Measurements from ENCODE around the gene TADA3.
A peak's percentile ranks its signal among the peaks of the same experiment; 100 is the strongest.

TADA3 gene

DNA sequence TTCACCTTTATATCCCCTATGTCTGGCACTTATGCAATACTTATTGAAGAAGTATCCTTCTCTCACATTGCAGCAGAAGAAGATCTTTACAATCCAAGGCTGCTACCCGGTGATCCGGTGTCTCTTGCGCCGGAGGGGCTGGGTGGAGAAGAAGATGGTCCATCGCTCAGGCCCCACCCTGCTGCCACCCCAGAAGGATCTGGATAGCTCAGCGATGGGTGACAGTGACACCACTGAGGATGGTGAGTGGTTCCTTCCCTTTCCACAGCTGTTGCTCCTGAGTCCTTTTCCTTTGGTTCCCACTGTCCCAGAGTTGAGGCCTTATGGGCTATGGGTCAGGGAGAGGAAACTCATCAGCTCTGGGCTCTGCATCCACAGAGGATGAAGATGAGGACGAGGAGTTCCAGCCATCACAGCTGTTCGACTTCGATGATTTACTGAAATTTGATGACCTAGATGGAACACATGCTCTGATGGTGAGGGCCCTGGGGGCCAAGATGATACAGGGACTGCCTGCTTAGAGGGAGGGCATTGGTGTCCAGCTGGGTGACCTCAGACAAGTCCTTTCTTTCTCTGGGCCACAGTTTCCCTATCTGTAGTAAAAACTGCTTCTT lies 20.7 kb upstream of the TADA3 start:
- in situ Hi-C loops (cut with HindIII; ENCODE audit: low pct_ligation_motif_present, low pct_unique_long_range_greater_than_20kb, low sequenced_read_pairs), result no loop called here
- no peak for DNase-seq

DNA sequence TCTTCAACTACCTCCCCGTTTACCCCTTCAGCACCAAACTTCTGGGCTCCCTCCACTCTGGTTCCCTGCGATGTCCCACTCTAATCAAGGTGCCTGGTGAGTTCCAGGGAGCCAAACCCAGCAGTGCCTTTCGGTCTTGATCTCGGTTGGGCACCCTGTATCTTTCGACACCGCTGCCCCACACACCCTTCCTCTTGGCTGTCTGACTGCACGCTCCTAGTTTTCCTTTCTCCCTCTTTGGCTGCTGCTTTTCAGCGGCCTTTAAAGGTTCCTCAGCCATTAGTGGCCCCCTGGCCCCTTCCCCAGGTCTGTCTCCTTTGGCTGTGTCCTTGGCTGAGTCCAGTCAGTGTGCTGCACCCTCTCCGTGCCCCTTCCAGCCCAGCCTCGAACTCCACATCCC lies 18.6 kb upstream of the TADA3 start:
- no peak for DNase-seq
- in situ Hi-C loops (cut with HindIII; ENCODE audit: low pct_ligation_motif_present, low pct_unique_long_range_greater_than_20kb, low sequenced_read_pairs), result no loop called here

DNA sequence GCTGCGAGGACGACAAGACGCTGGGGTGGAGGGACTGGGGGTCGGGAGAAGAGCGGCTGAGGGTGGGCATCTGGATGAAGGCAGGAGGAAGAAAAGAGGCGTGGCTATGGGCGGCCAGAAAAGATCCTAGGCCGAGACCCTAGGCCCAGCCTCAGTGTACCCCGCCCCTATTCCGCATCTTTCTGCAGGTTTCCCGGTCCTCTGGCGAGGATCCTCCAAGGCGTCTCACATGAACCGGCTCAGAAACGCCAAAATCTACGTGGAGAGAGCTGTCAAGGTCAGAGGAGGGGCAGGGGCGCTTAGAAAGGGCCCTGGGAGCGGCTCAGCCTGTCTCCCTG lies 18.1 kb upstream of the TADA3 start:
- DNase-seq, result no peak
- in situ Hi-C loops (cut with HindIII; ENCODE audit: low pct_ligation_motif_present, low pct_unique_long_range_greater_than_20kb, low sequenced_read_pairs), result no loop called here

DNA sequence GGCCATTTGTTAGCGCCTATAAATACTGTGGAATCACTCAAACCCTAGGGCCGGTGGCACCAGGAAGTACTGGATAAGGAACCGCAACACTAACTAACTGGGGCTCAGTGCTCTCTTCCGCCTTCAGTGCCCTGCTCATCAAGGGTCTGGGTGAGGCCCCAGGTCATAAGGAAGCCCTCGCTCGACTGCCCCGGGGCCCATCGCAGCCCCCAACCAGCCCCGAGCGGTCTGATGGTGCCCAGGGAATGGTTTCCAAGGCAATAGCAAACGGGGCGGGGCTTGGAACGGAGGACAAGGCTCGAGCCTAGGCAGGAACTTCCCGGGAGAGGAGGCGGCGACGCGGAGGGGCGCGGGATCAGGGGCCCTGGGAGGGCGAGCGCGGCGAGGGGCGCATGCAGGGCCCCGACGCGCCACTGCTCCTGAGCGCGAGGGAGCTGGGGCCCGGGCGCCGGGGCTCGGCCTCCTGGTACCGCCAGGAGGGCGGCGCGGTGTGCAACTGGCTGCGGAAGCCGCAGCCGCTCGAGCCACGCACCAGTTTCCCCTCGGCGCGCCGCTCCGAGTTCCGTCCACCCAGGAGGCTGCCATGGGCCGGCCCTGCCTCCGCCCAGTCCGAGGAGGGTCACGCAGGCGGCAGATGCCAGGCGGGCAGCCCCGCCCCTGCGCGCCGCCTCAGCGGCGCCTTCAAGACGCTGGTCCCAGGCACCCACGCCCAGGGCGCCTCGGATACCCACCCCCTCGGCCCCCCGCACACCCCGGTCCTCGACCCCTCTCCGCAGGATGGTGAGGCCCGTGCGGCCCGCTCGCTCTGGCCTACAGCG lies 17.6 kb upstream of the TADA3 start, which contains the start of gene TTLL3:
TSS of gene TTLL3 (plus strand) at position 648 of the 818 bp plus-strand sequence. CDS start 400 bp downstream, outside the sequence.
- in situ Hi-C loops (cut with HindIII; ENCODE audit: low pct_ligation_motif_present, low pct_unique_long_range_greater_than_20kb, low sequenced_read_pairs), result no loop called here

DNA sequence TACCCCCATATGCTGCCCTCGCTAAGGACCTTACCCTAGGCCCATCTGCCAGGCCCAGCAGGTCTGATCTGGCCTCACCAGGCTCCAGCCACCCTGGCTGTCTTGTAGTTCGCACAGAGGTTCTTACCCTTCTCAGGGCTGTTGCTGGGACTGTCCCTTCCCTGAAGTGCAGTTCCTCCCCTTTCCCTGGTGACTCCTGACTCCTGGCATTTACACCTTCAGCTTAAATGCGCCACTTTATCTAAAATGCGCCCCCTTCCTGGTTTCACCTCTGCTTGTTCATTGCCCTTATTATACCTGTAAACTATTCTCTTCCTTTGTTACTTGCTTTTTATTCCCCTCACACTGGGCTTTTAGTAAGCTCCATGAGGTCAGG lies 17.0 kb upstream of the TADA3 start:
- no peak for DNase-seq
- in situ Hi-C loops (cut with HindIII; ENCODE audit: low pct_ligation_motif_present, low pct_unique_long_range_greater_than_20kb, low sequenced_read_pairs), result no loop called here

More for the DNA sequence above, 17.6 kb upstream of the TADA3 start, which contains the start of gene TTLL3:
- peak; percentile 63 for DNase-seq

DNA sequence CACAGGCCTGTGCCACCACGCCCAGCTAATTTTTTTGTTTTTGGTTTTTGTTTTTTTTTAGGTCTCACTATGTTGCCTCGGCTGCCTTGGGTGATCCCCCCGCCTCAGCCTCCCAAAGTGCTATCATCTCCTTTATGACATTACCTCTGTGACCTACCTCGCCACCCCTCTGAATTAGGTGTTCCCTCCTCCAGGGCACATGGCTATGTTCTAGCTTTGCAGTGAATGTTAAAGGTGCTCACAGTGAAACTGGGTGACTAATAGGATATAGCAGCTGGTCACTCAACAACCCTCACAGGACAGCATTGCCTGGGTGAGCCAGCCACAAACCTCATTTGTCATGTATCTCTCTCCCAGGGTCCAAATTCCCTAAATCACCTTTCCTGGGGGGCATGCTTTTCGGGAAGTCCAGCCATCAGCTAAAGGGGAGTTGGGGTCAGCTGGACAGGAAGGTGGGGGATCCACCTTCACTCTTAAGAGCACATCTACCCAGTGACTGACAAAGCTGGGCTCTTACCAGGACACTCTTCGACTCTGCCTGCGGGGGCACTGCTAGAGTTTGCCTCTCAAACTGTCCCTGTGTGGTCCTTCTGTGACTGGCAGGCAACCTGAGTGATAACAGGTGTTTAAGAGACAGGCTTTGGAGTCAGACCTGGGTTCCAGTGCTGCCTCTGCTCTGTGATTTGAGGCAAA lies 16.2 kb upstream of the TADA3 start:
- DNase-seq, result peak; percentile 51
- in situ Hi-C loops (cut with HindIII; ENCODE audit: low pct_ligation_motif_present, low pct_unique_long_range_greater_than_20kb, low sequenced_read_pairs), result no loop called here

DNA sequence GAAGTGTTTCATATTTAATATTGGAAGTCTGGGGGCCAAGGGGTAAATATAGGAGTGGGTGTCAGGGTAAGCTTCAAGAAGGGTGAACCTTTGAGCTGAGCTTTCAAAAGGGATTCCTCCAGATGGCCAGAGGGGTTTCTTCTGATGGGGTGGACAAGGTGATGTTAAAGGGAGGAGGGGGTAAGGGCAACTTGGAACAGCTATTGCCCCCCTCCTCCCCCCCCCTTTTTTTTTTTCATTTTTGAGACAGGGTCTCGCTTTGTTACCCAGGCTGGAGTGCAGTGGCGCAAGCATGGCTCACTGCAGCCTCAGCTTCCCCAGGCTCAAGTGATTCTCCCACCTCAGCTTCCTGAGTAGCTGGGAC lies 15.7 kb upstream of the TADA3 start:
- in situ Hi-C loops (cut with HindIII; ENCODE audit: low pct_ligation_motif_present, low pct_unique_long_range_greater_than_20kb, low sequenced_read_pairs), result no loop called here
- no peak for DNase-seq

DNA sequence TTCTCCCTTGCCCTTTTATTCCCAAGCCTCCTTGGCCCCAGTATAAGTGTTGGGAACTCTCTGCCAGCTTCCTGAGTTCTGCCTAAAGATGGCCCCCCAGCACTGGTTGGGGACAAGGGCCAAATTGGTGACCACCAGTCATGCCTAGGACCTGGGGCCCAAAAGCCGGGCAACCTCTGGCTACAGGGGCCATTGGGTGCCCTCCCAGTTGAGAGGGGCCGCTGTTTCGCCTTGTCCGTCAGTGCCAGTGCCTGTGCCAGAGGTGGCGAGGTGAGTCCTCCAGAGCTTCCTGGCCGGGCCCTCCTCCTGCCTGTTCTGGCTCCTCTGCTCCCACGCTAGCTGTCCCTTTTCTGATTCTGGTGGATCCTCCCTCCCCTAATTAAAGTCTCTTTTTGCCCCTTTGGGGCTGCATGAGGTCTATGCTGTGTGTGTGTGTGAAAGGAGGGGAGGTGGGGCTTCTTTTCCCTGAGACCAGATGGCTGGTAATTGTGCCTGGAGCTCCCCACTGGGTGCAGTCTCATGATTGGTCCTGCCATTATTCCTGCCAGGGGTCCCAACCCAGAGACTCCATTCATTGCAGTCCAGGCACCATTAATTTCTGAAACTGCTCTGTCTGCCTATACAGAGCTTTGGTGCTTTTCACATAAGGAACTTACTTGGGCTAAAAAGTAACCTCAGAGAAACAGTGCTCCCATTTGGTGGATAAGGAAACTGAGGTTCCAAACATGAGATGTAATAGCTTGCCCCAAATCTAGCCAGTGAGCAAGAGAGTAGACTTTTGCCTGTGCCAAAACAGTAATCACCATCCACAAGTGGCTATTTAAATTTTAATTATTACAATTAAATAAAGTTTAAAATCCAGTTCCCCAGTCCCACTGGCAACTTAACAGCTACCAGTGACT lies 14.7 kb upstream of the TADA3 start:
- no peak for DNase-seq
- in situ Hi-C loops (cut with HindIII; ENCODE audit: low pct_ligation_motif_present, low pct_unique_long_range_greater_than_20kb, low sequenced_read_pairs), result no loop called here

DNA sequence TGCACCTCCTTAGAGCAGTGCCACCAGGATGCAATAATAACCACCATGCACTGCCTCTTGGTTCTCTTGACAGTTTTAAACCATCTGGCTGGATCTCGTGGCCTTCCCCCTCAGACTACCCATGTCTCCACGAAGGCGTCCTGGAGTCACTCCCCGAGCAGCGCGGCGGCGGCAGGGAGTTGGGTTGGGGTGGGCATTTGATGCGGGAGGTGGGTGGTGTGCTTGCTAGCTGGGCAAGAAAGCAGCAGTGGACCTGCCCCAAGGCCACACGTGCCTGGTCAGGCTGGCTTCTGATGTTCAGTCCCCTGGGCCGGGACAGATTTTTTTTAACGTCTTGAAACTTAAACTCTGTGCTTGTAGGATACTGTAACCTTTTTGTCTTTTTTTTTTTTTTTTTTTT lies 13.9 kb upstream of the TADA3 start:
- in situ Hi-C loops (cut with HindIII; ENCODE audit: low pct_ligation_motif_present, low pct_unique_long_range_greater_than_20kb, low sequenced_read_pairs), result no loop called here
- no peak for DNase-seq

DNA sequence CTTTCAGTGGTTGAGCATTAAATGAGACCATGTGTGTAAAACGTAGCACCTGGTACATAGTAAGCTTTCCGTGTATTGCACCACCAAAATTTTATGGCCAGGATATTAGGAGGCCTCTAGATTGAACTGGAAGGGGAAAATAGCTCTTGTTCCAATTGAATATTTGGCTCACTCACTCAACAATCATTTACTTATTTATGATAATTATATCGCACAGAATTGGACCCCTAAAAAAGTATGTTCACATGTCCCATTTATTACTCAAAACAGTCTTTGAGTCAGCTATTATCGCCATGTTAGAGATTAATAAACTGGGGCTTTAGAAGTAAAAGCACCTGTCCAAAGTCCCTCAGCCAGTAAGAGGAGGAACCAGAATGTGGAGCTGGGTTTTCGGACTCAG lies 12.7 kb upstream of the TADA3 start:
- in situ Hi-C loops (cut with HindIII; ENCODE audit: low pct_ligation_motif_present, low pct_unique_long_range_greater_than_20kb, low sequenced_read_pairs), result no loop called here
- no peak for DNase-seq

DNA sequence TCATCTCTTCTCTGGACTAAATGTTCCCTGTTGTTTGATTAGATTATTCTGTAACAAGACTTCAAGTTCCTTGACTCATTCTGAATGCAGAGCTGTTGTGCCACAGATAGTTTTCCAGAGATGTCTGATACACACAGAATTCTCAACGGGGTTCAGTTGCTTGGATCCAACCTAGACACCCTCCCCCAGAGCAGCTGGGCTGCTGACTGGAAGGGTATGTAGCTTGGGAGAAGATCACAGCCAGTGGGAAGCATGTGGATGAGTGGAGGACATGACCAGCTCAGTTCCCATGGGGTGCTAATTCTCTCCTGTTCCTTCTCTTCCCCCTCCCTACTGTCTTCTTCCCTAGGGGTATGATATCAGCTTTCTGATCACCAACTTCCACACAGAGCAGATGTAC lies 11.2 kb upstream of the TADA3 start:
- in situ Hi-C loops (cut with HindIII; ENCODE audit: low pct_ligation_motif_present, low pct_unique_long_range_greater_than_20kb, low sequenced_read_pairs), result no loop called here
- DNase-seq, result no peak

DNA sequence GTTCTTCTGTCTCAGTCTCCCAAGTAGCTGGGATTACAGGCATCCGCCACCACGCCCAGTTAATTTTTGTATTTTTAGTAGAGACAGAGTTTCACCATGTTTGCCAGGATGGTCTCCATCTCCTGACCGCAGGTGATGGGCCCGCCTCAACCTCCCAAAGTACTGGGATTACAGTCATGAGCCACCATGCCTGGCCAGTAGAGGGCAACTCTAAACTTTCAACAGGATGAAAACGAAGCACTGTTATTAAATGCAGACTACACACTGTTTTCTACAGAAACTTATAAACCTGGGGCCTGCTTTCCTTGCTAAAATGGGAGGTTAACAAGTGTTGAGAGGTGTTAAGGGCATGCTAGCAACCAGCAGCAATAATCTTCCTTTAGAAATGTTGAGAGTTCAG lies 8.3 kb upstream of the TADA3 start:
- in situ Hi-C loops (cut with HindIII; ENCODE audit: low pct_ligation_motif_present, low pct_unique_long_range_greater_than_20kb, low sequenced_read_pairs), result no loop called here
- DNase-seq, result no peak

DNA sequence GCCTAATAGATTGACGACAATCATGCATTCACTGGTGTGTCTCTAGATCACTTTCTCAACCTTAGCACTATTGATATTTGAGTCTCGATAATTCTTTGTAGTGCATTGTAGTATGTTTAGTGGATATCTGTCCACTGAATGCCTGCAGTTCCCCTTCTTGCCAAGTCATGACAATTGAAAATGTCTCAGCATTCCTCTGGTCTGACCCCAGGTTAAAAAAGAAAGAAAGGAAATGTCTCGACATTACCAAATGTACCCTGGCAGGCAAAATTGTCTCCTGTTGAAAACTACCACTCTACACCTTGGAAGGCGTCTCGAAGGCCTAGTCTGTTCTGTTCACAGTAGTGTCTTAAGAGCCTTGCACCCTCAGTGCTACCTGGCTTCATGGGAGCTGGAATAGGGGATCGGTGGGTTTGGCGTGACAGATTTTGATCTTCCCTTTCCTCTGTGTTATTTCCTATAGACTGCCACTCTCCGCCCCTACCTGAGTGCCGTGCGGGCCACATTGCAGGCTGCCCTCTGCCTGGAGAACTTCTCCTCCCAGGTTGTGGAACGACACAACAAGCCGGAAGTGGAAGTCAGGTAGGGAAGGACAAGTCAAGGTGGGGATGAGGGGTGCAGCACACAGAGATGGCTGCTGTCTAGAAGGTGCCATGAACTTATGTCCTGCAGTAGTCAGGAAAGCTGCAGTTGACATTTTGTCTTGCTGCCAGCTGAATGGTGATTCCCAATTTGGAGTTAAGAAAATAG lies 5.1 kb upstream of the TADA3 start:
- in situ Hi-C loops (cut with HindIII; ENCODE audit: low pct_ligation_motif_present, low pct_unique_long_range_greater_than_20kb, low sequenced_read_pairs), result no loop called here
- no peak for DNase-seq

DNA sequence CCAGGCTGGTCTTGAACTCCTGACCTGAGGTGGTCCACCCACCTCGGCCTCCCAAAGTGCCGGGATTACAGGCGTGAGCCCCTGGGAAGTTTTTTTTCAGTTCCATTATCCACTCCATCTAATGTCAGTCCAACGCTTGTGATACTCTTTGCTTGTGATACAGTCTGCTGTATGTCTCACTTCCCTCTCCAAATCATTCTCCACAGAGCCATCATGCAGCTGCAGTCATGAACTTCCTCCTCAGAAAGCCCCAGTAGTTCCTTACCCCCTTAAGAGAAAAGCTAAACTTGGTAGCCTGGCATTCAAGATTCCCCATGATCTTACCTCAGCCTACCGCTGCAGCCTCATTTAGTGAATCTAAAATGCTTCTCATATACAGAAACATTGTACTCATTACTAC lies 2.9 kb upstream of the TADA3 start:
- DNase-seq, result no peak
- in situ Hi-C loops (cut with HindIII; ENCODE audit: low pct_ligation_motif_present, low pct_unique_long_range_greater_than_20kb, low sequenced_read_pairs), result no loop called here

DNA sequence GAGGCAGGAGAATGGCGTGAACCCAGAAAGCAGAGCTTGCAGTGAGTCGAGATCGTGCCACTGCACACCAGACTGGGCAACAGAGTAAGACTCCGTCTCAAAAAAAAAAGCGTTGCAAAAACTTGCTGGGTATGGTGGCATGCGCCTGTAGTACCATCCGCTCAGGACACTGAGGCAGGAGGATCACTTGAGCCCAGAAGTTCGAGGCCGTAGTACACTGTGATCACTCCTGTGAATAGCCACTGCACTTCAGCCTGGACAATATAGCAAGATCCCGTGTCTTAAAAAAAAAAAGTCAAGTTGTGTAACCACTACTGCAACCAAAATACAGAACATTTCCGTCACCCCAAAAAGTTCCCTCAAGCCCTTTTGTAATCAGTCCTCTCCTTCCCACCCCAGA lies 2.1 kb upstream of the TADA3 start:
- DNase-seq, result no peak
- in situ Hi-C loops (cut with HindIII; ENCODE audit: low pct_ligation_motif_present, low pct_unique_long_range_greater_than_20kb, low sequenced_read_pairs), result no loop called here

DNA sequence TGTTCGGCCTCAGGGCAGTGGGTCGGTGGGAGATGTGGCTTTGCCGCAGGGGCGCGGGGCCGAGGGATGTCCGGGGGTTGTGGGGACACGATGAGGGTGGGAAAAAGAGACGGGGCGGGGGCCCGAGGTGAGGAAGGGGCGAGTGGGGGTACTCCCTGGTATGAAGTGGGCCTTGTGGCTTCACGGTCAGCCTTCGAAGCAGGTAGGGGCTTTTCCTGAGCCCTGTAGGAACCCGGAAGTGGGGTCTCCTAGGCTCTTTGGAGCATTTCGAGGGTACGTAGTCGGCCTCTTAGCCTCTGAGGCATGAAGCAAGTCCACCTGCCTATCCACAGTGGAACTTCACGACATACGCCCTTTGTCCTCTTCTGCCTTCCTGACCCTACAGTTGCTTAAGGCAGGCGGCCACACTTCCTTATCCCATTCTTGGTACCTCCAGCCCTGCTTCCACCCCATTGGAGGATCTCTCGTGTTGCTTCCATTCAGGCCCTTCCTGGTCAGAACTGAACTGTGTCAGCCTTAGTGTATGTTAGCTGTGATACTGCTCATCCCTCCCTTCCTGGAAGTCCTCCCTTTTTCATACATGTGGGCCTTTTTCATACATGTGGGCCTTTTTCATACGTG lies 998 bp upstream of the TADA3 start:
- in situ Hi-C loops (cut with HindIII; ENCODE audit: low pct_ligation_motif_present, low pct_unique_long_range_greater_than_20kb, low sequenced_read_pairs), result no loop called here
- peak; percentile 48 for DNase-seq

DNA sequence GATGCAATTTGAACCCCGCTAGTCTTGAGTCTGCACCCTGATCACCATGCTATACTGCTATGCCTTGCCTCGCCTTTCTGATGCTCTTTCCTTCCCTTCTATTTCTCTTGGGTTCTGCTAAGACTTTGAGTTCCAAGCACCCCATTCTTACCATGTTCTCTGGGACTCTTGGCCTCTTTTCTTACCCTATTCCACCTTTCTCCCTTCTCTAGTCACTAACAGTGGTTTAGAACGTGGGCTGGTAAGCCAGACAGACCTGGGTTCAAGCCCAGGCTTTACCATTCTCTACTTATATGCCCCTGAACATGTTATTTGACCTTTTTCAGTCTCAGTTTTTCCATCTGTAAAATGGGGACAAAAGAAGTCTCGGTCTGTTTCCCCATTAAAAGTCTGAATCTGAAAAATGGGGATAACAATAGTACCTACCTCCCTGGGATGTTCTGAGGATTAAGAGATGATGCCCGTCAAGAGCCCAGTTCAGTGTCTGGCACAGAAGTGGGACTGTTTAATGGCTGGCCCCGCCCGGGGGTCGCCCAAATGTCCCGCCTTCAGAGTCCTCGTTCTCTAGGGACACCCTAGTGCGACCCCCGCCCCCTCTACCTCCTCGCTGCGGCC lies 376 bp downstream of the TADA3 start:
- in situ Hi-C loops (cut with HindIII; ENCODE audit: low pct_ligation_motif_present, low pct_unique_long_range_greater_than_20kb, low sequenced_read_pairs), result no loop called here
- DNase-seq, result no peak
